ENCODE measurements around the gene NAP1L4. TPM values are rescaled to one million over a fixed set of nuclear protein-coding genes. Genes with fewer than 3 reads are reported as not detected.

The NAP1L4 gene
- total RNA-seq, 2 donors from 2014 or later = 125 to 144 TPM

- intact Hi-C loops (cut with DNase I) = no loop called here
These were observed 6.1 kb upstream of the NAP1L4 start for GRCh38 chr11:2998073-2998850.

GRCh38 chr11:2997406-2997805 is 5.3 kb upstream of the NAP1L4 start:
- intact Hi-C loops (cut with DNase I) = no loop called here
- DNase-seq = no peak
- no peak for ATAC-seq

More at GRCh38 chr11:2998073-2998850, 6.1 kb upstream of the NAP1L4 start:
- ATAC-seq (no peak), DNase-seq (no peak)

GRCh38 chr11:2996976-2997375 is 4.8 kb upstream of the NAP1L4 start:
- intact Hi-C loops (cut with DNase I) = no loop called here
- no peak for ATAC-seq
- no peak for DNase-seq

GRCh38 chr11:2995893-2996554 is 3.9 kb upstream of the NAP1L4 start:
- ATAC-seq = no peak

GRCh38 chr11:2995031-2995561 is 3.0 kb upstream of the NAP1L4 start:
- DNase-seq = no peak
- intact Hi-C loops (cut with DNase I) = no loop called here
- no peak for ATAC-seq

More at GRCh38 chr11:2995893-2996554, 3.9 kb upstream of the NAP1L4 start:
- DNase-seq = no peak
- intact Hi-C loops (cut with DNase I) = no loop called here

- no peak for DNase-seq
- ATAC-seq = no peak
- intact Hi-C loops (cut with DNase I) = no loop called here
These were observed 2.2 kb upstream of the NAP1L4 start for GRCh38 chr11:2994336-2994730.

- ATAC-seq (no peak), DNase-seq (no peak)
- intact Hi-C loops (cut with DNase I) = no loop called here
These were observed 832 bp upstream of the NAP1L4 start for GRCh38 chr11:2992997-2993325.

GRCh38 chr11:2991452-2992233 is 486 bp downstream of the NAP1L4 start:
- DNase-seq (no peak), ATAC-seq (peak; percentile 75 to 88)
- intact Hi-C loops (cut with DNase I) = no loop called here

- DNase-seq (no peak), ATAC-seq (no peak)
- intact Hi-C loops (cut with DNase I) = no loop called here
These were observed 1.3 kb downstream of the NAP1L4 start for GRCh38 chr11:2990617-2991451.

GRCh38 chr11:2989551-2989950 is 2.6 kb downstream of the NAP1L4 start:
- ATAC-seq (no peak), DNase-seq (no peak)
- intact Hi-C loops (cut with DNase I) = no loop called here

GRCh38 chr11:2989006-2989405 is 3.1 kb downstream of the NAP1L4 start:
- no peak for ATAC-seq
- intact Hi-C loops (cut with DNase I) = no loop called here
- DNase-seq = no peak

- intact Hi-C loops (cut with DNase I) = no loop called here
- ATAC-seq = no peak
- DNase-seq = no peak
These were observed 4.0 kb downstream of the NAP1L4 start for GRCh38 chr11:2987881-2988861.

- DNase-seq (no peak), ATAC-seq (no peak)
- intact Hi-C loops (cut with DNase I) = no loop called here
These were observed 8.2 kb downstream of the NAP1L4 start for GRCh38 chr11:2983908-2984307.

- intact Hi-C loops (cut with DNase I) = no loop called here
- ATAC-seq = peak in 1 of 2 donors; percentile 27
- DNase-seq = no peak
These were observed 9.9 kb downstream of the NAP1L4 start for GRCh38 chr11:2982214-2982613.

- ATAC-seq (no peak), DNase-seq (no peak)
- intact Hi-C loops (cut with DNase I) = no loop called here
These were observed 11.0 kb downstream of the NAP1L4 start for GRCh38 chr11:2981130-2981529.

- intact Hi-C loops (cut with DNase I) = no loop called here
These were observed 11.8 kb downstream of the NAP1L4 start for GRCh38 chr11:2980168-2980840.

GRCh38 chr11:2977113-2977512 is 15.0 kb downstream of the NAP1L4 start:
- intact Hi-C loops (cut with DNase I) = no loop called here
- ATAC-seq (no peak), DNase-seq (no peak)

More at GRCh38 chr11:2980168-2980840, 11.8 kb downstream of the NAP1L4 start:
- no peak for DNase-seq
- ATAC-seq = no peak
